Suprapubic skin (tissue), 3 donors: ENCODE results near the gene ACSL5.

ENCODE experiments used
- CTCF ChIP-seq, 2 donors: fragments of 200-600 bp in 1 of 2; fragments of 450-650 bp in 1 of 2; sonication (generic) in 1 of 2; IDR thresholded peaks; one replicate each; pipeline ENCODE4 v1.5.1; 2016 to 2019; ENCODE audit warnings: antibody characterized with exemption in 2 of 2, mild to moderate bottlenecking in 1 of 2, moderate library complexity in 1 of 2
- POLR2A ChIP-seq, 2 donors: fragments of 450-650 bp; IDR thresholded peaks; one replicate each; pipeline ENCODE4 v1.6.1; 2017; ENCODE audit warnings: antibody characterized with exemption in 2 of 2, mild to moderate bottlenecking in 2 of 2, moderate library complexity in 2 of 2

GRCh38 chr10:112330607-112331160, 43.2 kb upstream of the ACSL5 start:
- TF ChIP-seq CTCF (IDR thresholded peaks at IDR 0.05) (no peak), POLR2A (IDR thresholded peaks at IDR 0.05) (no peak)
